ENCODE measurements around the gene CENPT. TPM values are rescaled to one million over a fixed set of nuclear protein-coding genes. Genes with fewer than 3 reads are reported as not detected.

The CENPT gene
- polyA plus RNA-seq, 1 donor: 32.1 TPM

GRCh38 chr16:67811899-67812298 lies 35.6 kb downstream of the CENPT start:
- no peak for DNase-seq (ENCODE audit: low read depth)

- no peak for DNase-seq (ENCODE audit: low read depth)
Measured at GRCh38 chr16:67807148-67807682, 40.3 kb downstream of the CENPT start.

- peak; percentile 99 for DNase-seq (ENCODE audit: low read depth)
Measured at GRCh38 chr16:67806428-67807147, 40.9 kb downstream of the CENPT start, which contains the start of the genes RANBP10 and TSNAXIP1. Gene RANBP10 (minus strand): TSS chr16:67806560. CDS start chr16:67806536, 24 bp downstream. Gene TSNAXIP1 (plus strand): TSS chr16:67806889. CDS start chr16:67807150, 261 bp downstream.

- DNase-seq (ENCODE audit: low read depth): no peak
Measured at GRCh38 chr16:67805718-67806427, 41.6 kb downstream of the CENPT start.

- no peak for DNase-seq (ENCODE audit: low read depth)
Measured at GRCh38 chr16:67804853-67805542, 42.5 kb downstream of the CENPT start.

GRCh38 chr16:67803894-67804293 lies 43.6 kb downstream of the CENPT start:
- no peak for DNase-seq (ENCODE audit: low read depth)

- no peak for DNase-seq (ENCODE audit: low read depth)
Measured at GRCh38 chr16:67801883-67802282, 45.6 kb downstream of the CENPT start.

GRCh38 chr16:67801241-67801640 lies 46.3 kb downstream of the CENPT start:
- no peak for DNase-seq (ENCODE audit: low read depth)

GRCh38 chr16:67800338-67800926 lies 47.1 kb downstream of the CENPT start:
- no peak for DNase-seq (ENCODE audit: low read depth)

GRCh38 chr16:67796099-67796718 lies 51.3 kb downstream of the CENPT start:
- no peak for DNase-seq (ENCODE audit: low read depth)

- DNase-seq (ENCODE audit: low read depth): no peak
Measured at GRCh38 chr16:67790071-67790470, 57.4 kb downstream of the CENPT start.

- no peak for DNase-seq (ENCODE audit: low read depth)
Measured at GRCh38 chr16:67786491-67786890, 61.0 kb downstream of the CENPT start.

GRCh38 chr16:67783353-67783725 lies 64.2 kb downstream of the CENPT start:
- DNase-seq (ENCODE audit: low read depth): no peak

- no peak for DNase-seq (ENCODE audit: low read depth)
Measured at GRCh38 chr16:67782567-67783352, 64.7 kb downstream of the CENPT start.

GRCh38 chr16:67781565-67781921 lies 66.0 kb downstream of the CENPT start:
- no peak for DNase-seq (ENCODE audit: low read depth)

GRCh38 chr16:67780847-67781564 lies 66.5 kb downstream of the CENPT start:
- DNase-seq (ENCODE audit: low read depth): no peak

GRCh38 chr16:67779256-67780014 lies 68.1 kb downstream of the CENPT start:
- DNase-seq (ENCODE audit: low read depth): no peak
